ENCODE results near the gene CLDN15.
"Not testable (repeated sequence)": the region's sequence is repeated elsewhere in the genome, so short reads cannot be mapped to it uniquely, and the experiment has no call there.

The CLDN15 gene

DNA sequence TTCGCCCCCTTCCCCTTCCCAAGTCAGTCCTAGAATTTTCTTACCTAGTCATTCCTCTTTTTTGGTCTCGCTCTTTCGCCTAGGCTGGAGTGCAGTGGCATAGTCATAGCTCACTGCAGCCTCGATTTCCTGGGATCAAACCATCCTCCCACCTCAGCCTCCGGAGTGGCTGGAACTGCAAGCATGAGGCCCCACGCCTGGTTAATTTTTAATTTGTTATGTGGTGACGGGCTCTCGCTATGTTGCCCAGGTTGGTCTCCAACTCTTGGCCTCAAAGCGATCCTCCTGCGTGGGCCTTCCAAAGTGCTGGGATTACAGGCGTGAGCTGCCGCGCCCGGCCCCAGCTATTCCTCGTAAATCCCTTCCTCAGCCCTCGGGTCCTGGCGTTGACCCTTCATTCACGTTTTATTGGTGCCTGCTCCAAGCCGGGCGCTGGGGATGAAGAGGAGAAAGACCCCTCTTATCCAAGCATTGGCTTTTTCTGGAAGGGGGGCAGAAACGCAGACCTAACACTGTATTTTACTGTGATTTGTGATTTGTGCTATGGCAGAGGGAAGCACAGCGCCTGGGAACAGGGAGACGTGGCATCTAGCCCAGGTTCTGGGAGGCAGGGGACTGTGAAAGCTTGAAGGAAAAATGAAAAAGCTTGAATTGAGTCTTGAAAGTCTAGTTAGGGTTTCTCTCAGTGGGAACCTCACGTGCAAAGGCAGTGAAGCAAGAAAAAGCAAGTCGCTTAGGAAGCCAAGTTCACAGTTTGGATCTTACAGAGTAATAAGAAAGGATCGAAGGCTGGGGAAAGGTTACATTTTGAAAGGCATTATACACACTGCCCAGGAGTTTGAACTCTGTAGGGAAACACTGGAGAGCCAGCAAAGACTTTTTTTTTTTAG lies 19.1 kb downstream of the CLDN15 start:
- DNase-seq: no peak

DNA sequence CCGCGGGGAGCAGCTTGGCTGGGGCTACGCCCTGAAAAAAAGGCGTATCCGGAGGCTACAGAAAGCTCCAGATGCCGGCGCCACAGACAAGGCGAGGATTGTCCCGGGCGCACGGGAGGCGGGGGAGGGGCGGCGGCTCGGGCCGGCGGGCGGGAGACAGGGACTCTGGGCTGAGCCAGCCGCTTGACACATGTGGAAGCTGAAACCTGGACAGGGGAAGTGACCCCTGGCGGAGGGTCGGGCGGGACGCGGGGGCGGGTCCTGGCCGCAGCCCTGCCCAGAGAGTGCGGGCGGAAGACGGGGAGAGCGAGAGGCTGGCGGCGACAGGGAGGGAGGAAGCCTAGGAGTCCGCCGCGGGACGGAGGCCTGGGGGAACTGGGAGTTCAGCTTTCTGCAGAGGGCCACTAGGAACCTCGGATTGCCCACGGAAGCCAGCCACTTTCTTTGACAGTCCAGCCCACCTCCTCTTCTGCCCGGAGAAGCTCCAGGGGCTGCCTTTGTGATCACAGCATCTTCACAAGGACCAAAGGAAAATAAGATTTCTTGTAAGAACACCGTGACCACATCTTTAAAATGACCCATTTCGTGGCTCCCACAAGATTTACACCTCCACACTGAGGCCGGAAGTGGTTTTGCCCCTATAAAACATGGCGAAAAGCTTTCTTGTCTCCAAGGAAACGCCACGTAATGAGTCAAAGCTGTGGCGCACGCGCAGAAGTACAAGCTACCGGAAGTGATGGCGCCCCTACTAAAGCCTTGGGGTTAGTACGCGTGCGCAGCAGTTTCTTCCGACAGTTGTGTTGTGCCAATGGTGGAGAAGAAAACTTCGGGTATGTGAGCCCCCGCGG lies 20.0 kb downstream of the CLDN15 start, which contains the start of the genes PLOD3 and ZNHIT1:
Gene PLOD3 (minus strand): TSS at position 194 of the 848 bp plus-strand sequence. CDS start 307 bp downstream, outside the sequence.
Gene ZNHIT1 (plus strand): TSS at position 778 of the 848 bp plus-strand sequence. CDS start 31 bp downstream, at position 809.
- peak; percentile 96 to 98 for DNase-seq

GRCh38 chr7:101216860-101217387 lies 20.7 kb downstream of the CLDN15 start:
- DNase-seq: no peak

DNA sequence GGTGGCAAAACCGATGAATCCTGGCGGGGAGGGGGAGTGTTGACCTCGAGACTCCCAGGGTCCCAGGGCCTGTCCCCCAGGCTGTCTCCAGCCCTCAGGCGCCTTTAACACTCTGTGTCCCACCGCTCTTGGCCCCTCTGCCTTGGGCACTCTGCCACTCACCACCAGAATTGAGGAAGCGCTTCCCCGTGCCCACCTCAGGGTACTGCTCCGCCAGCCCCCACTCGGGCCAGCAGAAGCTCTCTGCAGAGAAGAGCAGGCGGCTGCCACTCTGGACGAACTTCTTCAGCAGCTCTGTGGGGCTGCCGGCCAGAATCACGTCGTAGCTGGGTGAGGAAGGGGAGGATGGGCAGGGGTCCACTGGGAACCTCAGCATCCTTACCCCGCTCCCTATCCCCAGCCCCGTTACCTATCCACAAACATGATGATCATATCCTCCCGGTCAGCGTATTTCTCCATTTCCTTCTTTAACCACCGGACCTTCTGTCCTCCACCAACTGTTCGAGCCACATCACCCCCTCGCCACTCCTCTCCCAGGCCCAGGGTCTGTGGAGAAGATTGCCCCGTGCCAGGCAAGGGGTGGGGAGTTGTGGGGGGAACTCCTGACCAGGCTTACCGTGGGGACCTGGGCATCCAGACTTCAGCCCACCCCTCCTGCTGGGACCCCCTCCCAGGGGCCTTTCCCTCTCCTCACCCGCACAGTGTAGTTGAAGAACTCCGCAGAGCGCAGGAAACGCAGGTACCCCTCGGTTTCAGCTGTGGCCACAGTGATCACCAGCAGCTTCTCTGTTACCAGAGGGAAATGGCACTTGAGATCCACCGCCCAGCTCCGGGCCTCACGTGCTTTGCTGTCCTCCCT lies 21.4 kb downstream of the CLDN15 start:
- no peak for DNase-seq

DNA sequence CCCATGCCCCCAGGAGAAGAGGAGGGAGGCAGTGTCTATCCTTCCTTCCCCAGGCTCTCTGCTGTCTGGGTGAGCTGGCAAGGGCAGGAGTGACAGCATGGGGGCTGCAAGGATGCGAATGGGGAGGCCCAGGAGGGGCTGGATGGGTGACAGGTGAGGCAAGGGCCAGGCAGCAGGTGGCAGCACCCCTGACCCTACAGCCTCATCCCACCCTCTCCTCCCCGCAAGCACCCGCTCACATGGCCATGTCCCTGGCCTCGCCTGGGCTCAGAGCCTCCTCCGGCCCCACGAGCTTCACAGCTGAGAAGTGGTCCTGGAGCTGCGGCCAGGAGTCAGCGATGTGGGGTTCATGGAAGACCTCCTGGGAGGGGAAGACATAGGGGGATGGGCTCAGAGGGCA lies 25.6 kb downstream of the CLDN15 start:
- no peak for DNase-seq

DNA sequence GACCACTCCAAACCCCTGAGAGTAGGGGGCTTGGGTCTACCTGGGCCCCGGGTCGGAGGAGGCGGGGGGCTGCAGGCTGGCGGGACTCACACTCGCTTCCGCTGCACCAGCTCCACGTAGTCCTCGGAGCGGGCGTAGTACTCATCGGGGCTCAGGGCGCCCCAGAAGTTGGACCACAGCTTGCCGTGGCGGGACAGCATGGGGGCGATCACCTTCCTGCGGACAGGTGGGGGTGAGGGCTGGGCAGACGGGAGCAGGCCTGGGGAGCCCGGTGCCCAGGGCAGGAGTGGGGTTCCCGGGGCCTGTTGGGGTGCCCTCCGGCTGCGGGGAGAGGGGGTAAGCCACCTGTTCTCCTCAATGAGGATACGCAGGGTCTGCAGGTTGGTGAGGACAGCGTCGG lies 26.1 kb downstream of the CLDN15 start:
- DNase-seq: no peak

DNA sequence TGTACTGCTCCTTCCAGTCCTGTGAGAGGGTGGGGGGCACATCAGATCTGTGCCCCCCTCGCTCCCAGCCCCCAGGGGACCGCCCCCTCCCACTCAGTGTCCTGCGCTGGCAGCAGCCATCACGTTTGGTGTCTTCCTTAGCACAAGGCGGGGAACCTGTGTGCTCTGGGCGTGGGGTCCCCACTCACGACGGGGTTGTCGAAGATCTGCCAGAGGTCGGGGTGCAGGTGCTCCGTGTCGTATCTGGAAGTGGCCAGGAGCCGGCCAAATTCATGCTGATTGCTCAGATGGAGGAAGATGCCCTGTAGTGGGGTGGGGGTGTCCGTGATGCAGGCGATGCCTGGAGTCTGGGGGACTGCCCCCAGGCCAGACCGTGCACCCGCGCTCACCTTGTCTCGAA lies 27.5 kb downstream of the CLDN15 start:
- no peak for DNase-seq

DNA sequence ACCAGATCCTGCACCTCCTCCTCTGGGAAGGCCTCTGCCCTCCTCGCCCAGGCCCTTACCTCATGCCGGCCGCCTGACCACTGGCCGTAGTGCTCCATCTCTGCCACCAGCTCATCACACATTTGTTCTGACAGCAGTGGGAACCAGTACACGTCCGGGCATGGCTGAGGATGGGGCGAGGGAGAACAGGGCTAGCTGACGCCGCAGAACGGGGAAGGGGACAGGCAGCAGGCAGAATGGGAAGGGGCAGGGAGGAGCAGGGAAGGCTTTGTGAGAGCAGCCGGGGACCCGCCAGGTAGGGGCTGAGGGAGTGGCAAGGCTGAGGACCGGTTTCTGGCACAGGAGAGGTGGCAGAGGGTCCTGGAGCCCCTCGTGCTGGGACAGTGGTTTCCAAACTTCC lies 28.8 kb downstream of the CLDN15 start:
- no peak for DNase-seq

DNA sequence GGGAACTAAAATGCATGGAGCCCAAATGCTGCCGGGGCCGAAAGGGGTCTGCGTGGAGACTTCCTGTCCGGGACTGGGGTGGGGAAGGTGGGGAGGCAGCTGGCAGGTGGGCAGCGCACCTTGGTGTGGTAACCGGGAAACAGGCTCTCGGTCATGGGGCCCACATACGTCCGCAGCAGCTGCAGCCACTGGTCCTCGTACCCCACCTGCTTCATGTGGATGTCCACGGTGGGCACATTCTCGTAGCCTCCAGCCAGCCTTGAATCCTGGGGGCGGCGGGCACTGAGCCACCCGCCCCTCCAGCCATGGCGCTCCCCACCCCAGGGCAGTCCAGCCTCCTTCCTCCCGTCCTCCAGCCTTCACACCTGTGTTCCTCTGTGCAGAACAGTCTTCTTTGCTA lies 30.1 kb downstream of the CLDN15 start:
- DNase-seq: no peak

DNA sequence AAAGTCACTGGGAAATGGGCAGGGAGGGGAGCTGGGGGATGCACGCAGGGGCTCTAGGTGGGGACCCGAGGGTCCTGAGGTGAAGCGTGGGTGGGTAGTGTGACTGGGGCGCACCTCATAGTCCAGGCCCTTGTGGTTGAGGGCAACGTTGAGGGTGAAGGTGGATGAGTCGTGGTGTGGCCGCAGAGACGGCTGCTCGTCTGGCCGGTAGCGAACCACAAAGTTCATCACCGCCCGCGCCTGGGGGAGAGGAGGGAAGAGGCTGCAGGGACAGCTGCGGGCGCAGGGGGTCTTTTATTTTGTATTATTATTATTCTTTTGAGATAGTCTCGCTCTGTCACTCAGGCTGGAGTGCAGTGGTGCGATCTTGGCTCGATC lies 30.9 kb downstream of the CLDN15 start:
- DNase-seq: no peak

GRCh38 chr7:101205901-101206664 lies 31.5 kb downstream of the CLDN15 start:
- no peak for DNase-seq

DNA sequence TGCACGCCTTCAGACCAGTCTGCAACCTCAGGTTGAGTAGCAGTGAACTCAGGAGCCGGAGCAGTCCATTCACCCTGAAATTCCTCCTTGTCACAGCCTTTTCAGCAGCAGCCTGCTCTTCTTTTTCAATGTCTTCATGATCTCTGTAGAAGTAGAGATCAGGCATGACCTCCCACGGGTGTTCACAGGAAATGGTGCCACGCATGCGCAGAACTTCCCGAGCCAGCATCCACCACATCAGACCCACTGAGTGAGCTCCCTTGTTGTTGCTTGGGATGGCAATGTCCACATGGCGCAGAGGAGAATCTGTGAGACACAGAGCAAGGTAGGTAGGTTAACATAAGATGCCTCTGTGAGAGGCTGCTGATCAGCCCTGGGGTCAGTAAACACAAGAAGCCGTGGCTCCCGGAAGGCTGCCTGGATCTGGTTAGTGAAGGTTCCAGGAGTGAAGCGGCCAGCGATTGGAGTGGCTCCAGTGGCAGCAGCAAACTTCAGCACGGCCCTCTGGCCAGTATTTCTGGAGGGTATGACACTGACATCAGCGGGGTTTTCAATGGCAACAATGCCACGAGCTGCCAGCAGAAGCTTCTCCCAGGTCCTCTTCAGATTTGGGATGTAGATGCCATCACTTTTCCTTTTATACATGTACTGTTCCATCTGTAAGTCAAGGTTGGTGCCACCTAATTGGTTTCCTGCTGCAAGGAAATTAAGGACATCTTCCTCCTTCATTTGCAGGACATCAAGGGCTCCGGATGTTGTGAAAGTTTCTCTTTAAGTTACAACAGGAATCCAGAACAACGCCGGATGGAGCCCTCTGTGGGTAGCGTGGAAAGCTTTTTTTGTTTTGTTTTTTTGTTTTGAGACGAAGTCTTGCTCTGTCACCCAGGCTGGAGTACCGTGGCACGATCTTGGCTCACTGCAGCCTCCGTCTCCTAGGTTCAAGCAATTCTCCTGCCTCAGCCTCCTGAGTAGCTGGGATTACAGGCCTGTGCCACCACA lies 33.6 kb downstream of the CLDN15 start:
- not testable (repeated sequence) for DNase-seq

DNA sequence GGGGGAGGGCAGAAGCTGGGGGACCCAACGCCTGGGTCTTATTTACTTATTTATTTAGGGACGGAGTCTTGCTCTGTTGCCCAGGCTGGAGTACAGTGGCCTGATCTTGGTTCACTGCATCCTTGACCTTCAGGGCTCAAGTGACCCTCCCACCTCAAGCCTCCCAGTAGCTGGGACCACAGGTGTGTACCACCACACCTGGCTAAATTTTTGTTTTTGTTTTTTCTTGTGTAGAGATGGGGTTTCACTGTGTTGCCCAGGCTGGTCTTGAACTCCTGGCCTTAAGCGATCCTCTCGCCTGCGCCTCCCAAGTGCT lies 35.0 kb downstream of the CLDN15 start:
- no peak for DNase-seq

DNA sequence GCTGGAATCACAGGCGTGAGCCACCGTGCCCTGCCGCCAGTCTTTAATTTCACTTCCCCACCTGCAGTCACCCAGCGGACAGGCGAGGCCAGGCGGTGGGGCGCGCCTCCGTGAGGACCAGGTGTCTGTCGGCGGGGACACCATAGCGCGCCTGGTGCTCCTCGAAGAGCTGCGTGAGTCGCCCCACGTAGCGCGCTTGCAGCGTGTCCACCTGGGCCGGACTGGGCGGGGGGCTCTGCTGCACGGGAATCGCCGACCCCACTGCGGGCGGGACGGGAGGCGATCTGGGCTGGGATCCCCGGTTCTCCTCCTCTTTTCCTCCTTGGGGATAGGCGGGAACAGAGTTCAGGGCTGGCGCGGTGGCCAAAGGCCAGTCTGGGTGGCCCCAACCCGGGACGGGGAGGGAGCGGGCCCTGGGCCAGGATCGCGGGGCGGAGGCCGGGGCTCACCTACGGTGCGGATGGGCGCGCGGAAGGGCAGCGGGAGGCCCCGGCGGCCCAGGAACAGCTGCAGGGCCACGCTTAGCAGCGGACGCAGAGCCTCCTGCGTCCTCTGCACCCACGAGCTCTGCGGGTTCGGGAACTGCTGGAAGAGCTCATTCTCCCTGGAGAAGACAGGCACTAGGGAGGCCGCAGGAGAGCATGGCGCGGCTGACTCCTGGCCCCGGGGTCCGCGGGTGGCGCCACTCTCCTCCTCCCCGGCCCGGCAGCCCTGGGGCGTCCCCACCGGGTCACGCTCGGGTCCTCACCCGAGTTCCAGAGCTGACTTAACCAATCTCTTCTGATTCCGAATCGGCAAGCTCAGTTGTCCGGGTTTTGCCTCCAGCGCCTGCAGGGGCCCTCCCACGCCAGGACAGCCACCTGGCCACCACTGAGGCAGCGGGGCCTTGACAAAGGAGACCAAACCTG lies 35.7 kb downstream of the CLDN15 start:
- peak in 1 of 2 experiments; percentile 14 for DNase-seq

- DNase-seq: no peak
These were observed 36.6 kb downstream of the CLDN15 start, which contains the start of gene MOGAT3 for GRCh38 chr7:101200862-101201599. Gene MOGAT3, minus strand, starts transcription at chr7:101201036. Its CDS starts 182 bp downstream, at chr7:101200854.

GRCh38 chr7:101200504-101200861 lies 37.1 kb downstream of the CLDN15 start:
- DNase-seq: no peak

DNA sequence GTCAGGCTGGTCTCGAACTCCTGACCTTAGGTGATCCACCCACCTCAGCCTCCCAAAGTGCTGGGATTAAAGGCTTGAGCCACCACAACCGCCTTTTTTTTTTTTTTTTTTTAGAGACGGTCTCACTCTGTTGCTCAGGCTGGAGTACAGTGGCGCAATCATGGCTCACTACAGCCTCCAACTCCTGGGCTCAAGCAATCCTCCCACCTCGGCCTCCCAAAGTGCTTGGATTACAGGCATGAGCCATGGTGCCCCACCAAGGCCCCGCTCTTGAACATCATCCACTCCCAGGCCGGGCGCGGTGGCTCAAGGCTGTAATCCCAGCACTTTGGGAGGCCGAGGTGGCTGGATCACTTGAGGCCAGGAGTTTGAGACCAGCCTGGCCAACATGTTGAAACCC lies 38.1 kb downstream of the CLDN15 start:
- not testable (repeated sequence) for DNase-seq

- DNase-seq: no peak
These were observed 39.1 kb downstream of the CLDN15 start for GRCh38 chr7:101198476-101198875.

- no peak for DNase-seq
These were observed 39.6 kb downstream of the CLDN15 start for GRCh38 chr7:101197991-101198390.
